GM21717 (cell line): Measurements from ENCODE around the gene SMAD3.

Experiments
- ATAC-seq: cut with Tn5 transposase; IDR thresholded peaks from one replicate; pipeline ENCODE4 v1.9.1; 2021; ENCODE audit warnings: mild to moderate bottlenecking, moderate library complexity; ENCODE audit not compliant: unreplicated experiment

The SMAD3 gene

DNA sequence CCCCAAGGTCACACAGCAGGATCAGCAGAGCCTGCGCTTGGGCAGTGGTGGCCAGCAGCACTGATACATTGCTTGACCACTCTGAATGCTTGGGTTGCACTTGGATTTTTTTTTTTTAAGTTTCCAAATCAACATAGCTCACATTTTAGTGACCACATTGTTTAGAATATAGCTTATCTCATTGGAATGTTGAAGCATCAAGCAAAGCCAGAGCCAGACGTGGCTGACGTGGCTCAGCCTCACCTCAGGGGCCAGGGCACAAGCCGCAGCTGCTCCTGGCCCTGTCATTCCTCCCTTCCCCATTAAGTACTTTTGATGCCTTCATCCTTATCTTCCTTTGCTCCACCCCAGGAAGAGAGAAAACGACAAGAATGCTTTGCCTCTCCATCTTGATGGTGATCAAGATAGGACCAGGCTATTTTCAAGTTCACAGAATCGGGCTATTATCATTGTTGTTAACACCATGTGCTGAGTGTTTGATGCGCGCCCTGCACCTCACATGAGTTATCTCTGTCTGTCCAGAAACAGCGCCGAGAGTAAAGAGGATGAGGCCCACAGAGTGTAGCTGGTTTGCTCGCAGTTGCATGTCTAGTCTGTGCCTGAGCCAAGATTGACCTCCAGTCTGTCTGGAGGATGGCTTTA lies 113.3 kb downstream of the SMAD3 start:
- no peak for ATAC-seq

- no peak for ATAC-seq
These were observed 114.1 kb downstream of the SMAD3 start for GRCh38 chr15:67179411-67179995.

- ATAC-seq = no peak
These were observed 114.6 kb downstream of the SMAD3 start for GRCh38 chr15:67180035-67180434.

GRCh38 chr15:67180514-67181191 lies 115.3 kb downstream of the SMAD3 start:
- ATAC-seq = no peak

- no peak for ATAC-seq
These were observed 115.8 kb downstream of the SMAD3 start for GRCh38 chr15:67181221-67181639.

- ATAC-seq = no peak
These were observed 118.2 kb downstream of the SMAD3 start for GRCh38 chr15:67183443-67184169.

DNA sequence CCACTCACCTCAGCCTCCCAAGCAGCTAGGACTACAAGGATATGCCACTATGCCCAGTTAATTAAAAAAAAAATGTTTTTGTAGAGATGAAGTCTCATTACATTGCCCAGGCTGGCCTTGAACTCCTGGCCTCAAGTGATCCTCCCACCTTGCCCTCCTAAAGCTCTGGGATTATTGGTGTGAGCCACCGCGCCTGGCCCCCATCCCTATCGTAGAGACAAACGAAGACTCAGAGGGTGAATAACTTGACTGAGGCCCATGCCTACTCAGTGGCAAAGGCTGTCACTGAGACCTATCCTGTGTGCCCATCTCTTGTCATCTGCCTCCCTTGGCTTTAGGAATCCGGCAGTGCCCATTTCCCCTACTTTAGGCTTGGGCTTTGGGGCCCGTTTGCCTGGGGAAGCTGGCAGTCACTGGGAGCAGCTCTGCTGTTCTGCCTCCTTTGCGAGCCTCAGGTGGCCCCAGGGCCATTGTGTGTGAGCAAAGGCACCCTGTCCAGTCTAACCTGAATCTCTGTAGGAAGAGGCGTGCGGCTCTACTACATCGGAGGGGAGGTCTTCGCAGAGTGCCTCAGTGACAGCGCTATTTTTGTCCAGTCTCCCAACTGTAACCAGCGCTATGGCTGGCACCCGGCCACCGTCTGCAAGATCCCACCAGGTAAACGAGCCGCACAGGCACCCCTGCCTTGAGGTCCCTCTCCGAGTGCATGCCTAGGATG lies 119.0 kb downstream of the SMAD3 start:
- ATAC-seq = no peak

- ATAC-seq = no peak
These were observed 119.6 kb downstream of the SMAD3 start for GRCh38 chr15:67185051-67185450.

- ATAC-seq = no peak
These were observed 120.3 kb downstream of the SMAD3 start for GRCh38 chr15:67185621-67186225.

DNA sequence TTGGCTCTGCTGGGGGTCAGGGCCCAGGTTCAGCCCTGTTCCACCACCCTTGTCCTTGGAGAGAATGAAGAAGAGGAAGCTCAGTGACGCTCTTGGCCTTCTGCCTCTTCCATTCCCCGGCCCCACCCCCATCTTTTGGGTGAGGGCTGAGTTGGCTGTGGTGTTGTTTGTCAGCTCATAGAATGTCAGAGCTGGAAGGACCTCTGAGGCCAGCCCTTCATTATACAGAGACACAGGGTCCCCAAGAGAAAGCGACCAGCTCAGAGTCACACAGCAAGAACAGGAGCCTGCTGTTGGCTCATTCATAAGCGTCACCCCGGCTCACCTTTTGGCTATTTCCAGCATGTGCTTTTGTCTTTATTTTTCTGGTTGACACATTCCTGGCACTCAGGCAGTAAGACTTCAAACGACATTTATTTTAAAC lies 120.8 kb downstream of the SMAD3 start:
- no peak for ATAC-seq

DNA sequence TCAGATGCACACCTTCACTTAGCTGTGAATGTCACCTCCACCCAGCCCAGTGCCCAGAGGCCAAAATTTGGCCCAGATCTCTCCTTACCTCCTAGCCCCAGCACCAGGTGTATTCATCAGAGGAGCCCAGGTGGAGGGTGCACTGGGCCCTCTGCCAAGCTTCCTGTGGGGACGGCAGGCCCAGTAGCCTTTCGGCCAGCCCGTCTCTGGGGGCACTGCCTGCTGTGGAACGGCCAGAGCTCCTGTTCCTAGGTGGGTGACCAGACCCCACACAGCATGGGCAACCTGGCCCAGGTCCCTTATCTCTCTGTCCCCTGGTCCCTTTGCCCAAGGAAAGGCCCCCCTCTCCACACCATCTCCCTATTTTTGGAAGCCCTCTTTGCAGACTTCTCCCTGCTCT lies 121.3 kb downstream of the SMAD3 start:
- ATAC-seq = no peak

DNA sequence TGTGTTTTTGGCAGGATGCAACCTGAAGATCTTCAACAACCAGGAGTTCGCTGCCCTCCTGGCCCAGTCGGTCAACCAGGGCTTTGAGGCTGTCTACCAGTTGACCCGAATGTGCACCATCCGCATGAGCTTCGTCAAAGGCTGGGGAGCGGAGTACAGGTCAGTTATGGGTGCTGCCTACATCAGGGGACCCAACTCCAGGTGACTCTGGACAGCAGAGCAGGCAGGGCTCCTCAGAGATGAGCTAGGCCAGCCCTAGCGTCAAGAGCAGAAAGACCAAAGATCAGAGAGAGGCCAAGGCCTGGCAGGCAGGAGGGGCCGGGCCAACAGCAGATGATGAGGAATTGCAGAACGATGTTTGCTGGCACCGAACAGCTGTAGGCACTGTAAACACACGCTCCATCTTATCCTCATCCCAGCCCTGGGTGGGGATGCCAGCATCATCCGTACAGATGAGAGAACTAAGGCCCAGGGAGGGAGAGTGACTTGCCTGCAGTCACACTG lies 122.0 kb downstream of the SMAD3 start:
- no peak for ATAC-seq

GRCh38 chr15:67188551-67189218 lies 123.3 kb downstream of the SMAD3 start:
- ATAC-seq = no peak

DNA sequence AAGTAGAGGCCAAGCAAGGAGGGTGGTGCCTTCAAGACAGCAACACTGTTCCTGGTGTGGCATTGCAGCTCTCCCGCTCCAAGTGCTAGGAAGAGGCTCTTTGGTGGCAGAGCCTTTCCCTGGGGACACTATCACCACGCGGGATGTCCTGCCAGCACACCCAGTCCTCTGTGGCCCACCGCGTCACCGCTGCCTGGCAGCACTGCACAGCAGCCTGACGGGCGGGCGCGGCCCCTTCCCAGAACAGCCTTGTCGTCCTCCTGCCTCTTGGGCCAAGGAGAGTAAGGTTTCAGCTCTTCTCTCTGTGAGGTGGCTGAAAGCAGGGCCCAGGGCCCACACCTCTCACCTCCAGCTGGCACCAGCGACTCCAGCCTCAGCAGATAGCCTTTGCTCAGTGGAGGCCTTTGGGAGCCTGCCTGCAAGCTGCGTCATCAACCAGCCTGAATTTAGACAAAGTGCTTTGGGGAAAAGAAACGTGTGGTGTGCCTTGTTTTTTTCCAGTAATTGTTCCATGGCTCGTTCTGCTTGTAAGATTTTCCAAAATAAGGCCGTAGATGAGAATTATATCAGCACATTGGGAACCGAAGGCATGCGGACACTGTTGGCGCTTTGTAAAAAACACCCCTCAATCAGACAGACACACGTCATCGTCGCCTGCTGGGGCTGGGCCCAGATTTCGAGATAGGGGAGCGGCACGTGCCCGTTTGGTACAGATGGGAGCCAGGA lies 124.1 kb downstream of the SMAD3 start:
- no peak for ATAC-seq

DNA sequence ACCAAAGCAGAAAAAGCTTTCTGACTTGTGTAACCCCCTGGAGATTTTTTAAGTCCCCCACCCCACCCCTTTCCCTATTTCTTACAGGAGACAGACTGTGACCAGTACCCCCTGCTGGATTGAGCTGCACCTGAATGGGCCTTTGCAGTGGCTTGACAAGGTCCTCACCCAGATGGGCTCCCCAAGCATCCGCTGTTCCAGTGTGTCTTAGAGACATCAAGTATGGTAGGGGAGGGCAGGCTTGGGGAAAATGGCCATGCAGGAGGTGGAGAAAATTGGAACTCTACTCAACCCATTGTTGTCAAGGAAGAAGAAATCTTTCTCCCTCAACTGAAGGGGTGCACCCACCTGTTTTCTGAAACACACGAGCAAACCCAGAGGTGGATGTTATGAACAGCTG lies 124.9 kb downstream of the SMAD3 start:
- ATAC-seq = no peak

- no peak for ATAC-seq
These were observed 125.4 kb downstream of the SMAD3 start for GRCh38 chr15:67190813-67191212.

- ATAC-seq = no peak
These were observed 126.9 kb downstream of the SMAD3 start for GRCh38 chr15:67192185-67192820.

- ATAC-seq = no peak
These were observed 128.0 kb downstream of the SMAD3 start for GRCh38 chr15:67193223-67193990.
